IMR-90 (cell line): ENCODE measurements around the gene RAPGEF5.

Experiments
- MAZ ChIP-seq: IDR thresholded peaks from 2 replicates; pipeline ENCODE4 v1.6.1; 2012; ENCODE audit warnings: low read depth, mild to moderate bottlenecking, low read length, improper control_type of control experiment, moderate library complexity, borderline replicate concordance
- POLR2A ChIP-seq: IDR thresholded peaks from 2 replicates; pipeline ENCODE4 v1.6.1; 2012; ENCODE audit warnings: mild to moderate bottlenecking, low read depth, low read length
- RAD21 ChIP-seq: IDR thresholded peaks from 2 replicates; pipeline ENCODE4 v1.6.1; 2012; ENCODE audit warnings: low read length, improper control_type of control experiment
- TF ChIP-seq, protein P1 (sequence below): conservative IDR thresholded peaks from 2 replicates; pipeline ENCODE4 v1.5.1; 2012; ENCODE audit warnings: mild to moderate bottlenecking, low read depth, low read length, improper control_type of control experiment
- TF ChIP-seq, protein P2 (sequence below): fragments of 150-350 bp; IDR thresholded peaks from 2 replicates; pipeline ENCODE4 v1.6.1; 2017; ENCODE audit warnings: mild to moderate bottlenecking, antibody characterized with exemption, low read length, low read depth

GRCh38 chr7:22090512-22090911, 266.4 kb downstream of the RAPGEF5 start:
- TF ChIP-seq, protein P1, sequence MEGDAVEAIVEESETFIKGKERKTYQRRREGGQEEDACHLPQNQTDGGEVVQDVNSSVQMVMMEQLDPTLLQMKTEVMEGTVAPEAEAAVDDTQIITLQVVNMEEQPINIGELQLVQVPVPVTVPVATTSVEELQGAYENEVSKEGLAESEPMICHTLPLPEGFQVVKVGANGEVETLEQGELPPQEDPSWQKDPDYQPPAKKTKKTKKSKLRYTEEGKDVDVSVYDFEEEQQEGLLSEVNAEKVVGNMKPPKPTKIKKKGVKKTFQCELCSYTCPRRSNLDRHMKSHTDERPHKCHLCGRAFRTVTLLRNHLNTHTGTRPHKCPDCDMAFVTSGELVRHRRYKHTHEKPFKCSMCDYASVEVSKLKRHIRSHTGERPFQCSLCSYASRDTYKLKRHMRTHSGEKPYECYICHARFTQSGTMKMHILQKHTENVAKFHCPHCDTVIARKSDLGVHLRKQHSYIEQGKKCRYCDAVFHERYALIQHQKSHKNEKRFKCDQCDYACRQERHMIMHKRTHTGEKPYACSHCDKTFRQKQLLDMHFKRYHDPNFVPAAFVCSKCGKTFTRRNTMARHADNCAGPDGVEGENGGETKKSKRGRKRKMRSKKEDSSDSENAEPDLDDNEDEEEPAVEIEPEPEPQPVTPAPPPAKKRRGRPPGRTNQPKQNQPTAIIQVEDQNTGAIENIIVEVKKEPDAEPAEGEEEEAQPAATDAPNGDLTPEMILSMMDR: no peak
- TF ChIP-seq POLR2A: no peak
- TF ChIP-seq RAD21: no peak
- TF ChIP-seq MAZ: no peak
- TF ChIP-seq, protein P2, sequence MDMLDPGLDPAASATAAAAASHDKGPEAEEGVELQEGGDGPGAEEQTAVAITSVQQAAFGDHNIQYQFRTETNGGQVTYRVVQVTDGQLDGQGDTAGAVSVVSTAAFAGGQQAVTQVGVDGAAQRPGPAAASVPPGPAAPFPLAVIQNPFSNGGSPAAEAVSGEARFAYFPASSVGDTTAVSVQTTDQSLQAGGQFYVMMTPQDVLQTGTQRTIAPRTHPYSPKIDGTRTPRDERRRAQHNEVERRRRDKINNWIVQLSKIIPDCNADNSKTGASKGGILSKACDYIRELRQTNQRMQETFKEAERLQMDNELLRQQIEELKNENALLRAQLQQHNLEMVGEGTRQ: no peak
